Measurements from ENCODE around the gene IBTK.
"Not testable (repeated sequence)": the region's sequence is repeated elsewhere in the genome, so short reads cannot be mapped to it uniquely, and the experiment has no call there.

Gene IBTK

DNA sequence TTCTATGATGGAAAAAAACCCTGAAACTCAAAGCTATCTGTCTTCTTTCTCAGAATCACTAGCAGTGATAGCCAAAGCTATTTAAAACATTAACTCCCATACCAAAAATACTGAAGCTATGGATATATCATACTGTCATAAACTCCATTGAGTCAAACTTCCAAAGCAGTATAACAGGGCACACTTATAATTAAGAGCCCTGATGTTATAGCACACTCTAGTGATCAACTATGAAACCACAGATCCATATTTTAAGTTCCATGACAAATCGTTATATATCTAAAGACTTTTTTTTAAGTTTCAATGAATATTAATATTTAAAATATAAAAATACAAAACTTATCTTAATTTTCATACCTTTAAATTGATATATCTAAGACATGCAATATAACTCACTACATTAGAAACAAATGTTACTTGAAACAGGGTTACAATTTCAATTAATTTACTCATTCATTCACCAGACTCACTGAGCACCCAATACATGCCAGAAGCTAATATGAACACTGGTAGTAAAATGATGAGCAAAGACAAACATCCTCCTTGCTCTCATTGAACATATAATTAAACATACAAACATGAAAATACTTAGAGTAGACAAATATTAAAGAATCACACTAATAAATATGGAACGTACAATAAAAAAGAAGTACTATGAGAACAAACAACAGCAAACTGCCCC, 69.3 kb downstream of the IBTK start:
- no peak for DNase-seq (ENCODE audit: low read depth, low spot score)

DNA sequence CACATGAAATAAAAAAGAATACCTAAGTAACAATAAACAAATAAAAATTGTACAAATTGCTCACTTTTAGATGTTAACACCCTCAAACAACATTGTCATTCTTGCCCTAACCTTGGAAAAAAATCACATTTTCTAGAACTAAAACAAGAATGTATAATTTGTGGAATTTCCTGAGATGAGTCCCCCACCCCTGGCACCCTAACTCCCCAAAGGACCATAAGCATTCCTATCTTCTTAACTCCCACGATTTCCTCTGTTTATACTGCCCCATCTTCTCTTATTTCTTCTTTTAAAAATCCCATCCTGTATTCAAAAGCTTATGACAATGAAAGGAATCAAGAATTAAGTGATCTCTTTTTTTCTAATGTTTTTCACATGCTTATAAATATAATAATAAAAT, 70.9 kb downstream of the IBTK start:
- no peak for DNase-seq (ENCODE audit: low read depth, low spot score)

DNA sequence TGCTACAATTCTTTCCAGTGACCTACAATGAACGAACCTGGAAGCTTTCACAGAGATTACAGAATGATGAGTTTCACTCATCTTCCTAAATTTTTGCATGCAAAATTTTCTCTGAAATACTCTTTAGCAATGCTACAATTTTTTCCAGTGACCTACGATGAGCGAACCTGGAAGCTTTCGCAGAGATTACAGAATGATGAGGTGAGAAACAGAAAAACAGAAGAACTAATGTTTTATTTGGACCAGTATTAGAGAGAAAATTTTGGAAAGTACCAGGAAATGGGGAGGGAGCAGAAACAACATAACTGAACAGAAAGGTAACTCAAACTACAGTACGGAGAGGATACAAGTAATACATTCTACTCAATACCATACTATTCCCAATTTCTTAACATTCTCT, 75.0 kb downstream of the IBTK start:
- no peak for DNase-seq (ENCODE audit: low read depth, low spot score)

DNA sequence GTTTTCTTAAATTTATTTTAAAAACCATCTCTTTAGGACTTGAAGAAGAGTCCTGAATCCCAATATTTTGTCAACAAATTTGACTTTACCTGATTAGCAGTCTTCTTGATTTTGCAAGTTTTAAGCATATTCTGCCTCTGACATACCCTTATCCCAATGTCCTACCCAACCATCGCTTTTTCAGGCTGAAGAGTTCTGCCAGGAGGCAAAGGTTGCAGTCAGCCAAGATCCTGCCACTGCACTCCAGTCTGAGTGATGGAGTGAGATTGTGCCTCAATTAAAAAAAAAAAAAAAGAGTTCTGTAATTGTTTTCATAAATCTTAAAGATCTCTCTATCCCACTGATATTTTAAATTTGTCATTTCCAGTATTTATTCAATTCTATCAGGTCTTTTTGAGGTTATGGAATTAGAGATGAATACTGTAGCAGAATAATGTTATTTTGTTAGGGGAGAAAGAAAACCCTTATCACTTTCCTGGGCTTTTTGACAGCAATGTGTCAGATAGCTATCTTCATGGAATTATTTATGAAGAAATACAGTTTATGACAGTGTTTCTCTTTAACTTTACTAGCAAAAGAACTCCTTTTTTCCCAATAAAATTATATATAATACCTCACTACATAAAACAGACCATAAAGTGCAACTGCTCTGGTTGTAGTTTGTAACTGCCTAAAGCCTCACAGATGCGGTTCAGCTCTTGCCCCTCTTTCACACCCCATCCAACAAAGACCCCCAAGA, 78.2 kb downstream of the IBTK start:
- DNase-seq (ENCODE audit: low read depth, low spot score) = no peak

DNA sequence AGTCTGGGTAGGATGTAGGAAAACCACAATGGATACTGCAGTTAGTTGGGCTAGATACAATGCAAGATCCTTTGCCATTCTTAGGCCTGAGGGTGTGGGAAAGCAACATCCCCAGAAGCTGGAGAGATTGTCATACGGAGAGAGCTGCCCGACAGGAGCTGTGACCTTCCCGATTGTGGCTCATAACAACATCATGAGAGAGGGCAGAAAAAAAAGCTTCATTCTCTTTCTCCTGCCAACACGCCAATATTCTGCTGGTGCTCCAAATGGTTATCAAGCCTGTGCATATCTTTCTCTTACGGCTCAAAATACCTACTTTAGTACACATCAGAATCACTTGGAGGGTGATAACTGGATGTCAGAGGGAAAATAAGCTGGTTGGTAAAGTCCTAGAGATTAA, 81.1 kb downstream of the IBTK start:
- no peak for DNase-seq (ENCODE audit: low read depth, low spot score)

DNA sequence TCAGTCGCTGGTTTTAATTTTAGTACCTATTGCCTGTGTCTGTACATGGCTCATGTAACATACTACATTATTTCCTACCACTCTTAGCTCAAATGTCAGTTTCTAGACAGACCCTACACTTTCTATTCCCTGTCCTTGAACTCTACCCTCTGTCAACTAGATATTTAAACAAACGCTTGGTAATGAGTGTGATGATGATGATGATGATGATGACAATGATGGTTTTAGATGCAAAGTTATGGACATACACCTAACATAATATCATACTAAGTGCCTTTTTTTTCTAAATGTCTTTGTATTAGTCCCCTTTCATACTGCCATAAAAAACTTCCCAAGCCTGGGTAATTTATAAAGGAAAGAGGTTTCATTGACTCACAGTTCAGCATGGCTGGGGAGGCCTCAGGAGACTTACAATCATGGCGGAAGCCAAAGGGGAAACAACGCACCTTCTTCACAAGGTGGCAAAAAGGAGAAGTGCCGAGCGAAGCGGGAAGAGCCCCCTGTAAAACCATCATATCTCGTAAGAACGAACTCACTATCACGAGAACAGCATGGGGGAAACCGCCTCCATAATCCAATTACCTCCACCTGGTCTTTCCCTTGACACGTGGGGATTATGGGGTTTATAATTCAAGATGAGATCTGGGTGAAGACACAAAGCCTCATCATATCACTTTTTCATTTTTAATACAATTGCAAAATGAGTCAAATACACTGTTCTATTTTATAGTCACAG, 87.1 kb downstream of the IBTK start:
- DNase-seq (ENCODE audit: low read depth, low spot score) = no peak

DNA sequence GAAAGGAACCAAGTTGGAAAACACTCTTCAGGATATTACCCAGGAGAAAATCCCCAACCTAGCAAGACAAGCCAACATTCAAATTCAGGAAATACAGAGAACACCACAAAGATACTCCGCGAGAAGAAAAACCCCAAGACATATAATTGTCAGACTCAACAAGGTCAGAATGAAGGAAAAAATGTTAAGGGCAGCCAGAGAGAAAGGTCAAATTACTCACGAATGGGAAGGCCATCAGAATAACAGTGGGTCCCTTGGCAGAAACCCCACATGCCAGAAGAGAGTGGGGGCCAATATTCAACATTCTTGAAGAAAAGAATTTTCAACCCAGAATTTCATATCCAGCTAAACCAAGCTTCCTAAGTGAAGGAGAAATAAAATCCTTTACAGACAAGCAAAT, 94.8 kb downstream of the IBTK start:
- not testable (repeated sequence) for DNase-seq (ENCODE audit: low read depth, low spot score)

DNA sequence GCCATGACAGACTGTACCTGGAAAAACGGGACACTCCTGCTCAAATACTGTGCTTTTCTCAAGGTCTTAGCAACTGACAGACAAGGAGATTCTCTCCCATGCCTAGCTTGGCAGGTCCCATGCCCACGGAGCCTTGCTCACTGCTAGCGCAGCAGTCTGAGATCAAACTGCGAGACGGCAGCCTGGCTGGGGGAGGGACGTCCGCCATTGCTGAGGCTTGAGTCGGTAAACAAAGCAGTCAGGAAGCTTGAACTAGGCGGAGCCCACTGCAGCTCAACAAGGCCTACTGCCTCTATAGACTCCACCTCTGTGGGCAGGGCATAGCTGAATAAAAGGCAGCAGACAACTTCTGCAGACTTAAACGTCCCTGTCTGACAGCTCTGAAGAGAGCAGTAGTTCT, 96.4 kb downstream of the IBTK start:
- DNase-seq (ENCODE audit: low read depth, low spot score) = not testable (repeated sequence)

DNA sequence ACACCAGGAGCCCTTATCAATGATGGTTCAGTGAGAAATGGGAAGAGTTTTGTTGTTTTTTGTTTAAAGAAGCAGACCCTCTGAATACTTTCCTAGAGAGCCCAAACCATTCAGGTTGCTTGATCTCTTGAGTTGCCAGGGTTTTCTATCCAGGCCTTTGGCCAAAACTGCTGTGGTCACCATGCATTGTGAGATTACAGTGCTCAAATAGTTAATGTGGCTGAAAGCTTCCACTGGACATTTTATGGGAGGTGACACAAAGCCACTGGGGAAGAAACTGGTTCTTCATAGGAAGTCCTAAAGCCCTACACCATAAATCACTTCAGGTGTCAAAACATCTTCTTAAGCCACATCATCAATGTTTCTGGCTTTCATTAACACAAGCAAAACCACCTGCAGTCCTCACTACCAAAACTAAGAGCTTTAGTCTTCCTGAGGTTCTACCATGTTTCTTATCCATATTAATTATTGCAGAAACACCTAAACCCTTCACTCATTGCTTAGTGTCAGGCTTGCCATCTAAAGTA, 101.6 kb downstream of the IBTK start:
- no peak for DNase-seq (ENCODE audit: low read depth, low spot score)

DNA sequence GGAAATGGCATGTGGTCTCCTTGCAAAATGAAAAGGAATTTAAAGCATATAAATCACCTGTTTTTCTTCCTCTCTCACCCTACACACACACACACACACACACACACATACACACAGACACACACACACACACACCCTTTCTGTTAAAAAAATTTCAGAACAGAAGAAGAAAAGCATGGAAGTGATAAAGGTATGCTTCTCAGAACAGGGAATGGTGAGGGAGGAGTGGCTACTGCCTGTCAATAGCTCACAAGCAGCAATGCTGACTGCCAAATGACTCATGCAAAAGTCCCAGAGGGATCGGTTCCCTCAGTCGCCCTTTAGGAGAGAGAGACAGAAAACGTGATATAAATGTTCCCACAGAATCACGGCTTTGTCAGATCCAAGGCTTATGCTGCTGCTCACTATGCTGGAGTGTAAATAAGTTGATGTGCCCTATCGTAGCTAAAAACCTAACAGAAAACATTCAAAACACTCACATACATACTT, 102.6 kb downstream of the IBTK start:
- DNase-seq (ENCODE audit: low read depth, low spot score) = peak; percentile 73

DNA sequence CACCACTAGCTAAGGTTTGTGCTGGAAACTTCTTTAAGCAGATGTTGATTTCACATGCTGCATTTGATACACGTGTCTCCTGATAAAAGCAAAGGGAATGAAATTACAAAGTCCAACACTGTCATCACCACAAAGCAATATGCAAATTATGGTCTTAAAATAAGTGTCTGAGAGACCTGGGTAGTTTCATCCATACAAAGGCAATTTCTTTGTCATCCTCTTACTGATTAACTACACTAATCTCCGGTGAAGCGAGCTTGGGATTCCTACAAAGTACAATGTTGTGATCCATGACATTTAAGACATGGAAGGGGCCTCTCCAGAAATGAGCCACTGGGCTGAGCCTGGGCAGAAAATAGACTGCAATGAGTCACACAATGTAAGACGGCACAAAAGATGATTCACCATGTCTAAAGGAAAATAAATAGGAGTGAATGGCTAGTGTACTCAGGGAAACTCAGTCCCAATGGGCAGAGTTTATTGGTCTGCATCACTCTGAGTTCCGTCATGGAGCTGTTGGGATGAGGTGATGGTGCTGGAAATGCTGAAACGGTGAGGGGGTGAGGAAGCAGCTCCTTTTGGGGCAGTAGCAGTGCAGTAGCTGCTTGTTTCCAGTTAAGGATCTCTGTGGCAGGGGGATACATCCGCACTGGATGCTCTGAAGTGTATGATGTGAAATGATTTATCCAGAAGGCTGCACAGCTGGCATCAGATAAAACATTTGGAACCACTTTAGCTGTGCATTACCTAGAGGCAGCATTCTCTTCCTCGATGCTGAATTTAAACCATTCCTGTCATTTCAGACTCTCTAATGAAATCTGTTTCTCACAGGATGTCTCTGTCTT, 103.3 kb downstream of the IBTK start:
- peak; percentile 73 for DNase-seq (ENCODE audit: low read depth, low spot score)

DNA sequence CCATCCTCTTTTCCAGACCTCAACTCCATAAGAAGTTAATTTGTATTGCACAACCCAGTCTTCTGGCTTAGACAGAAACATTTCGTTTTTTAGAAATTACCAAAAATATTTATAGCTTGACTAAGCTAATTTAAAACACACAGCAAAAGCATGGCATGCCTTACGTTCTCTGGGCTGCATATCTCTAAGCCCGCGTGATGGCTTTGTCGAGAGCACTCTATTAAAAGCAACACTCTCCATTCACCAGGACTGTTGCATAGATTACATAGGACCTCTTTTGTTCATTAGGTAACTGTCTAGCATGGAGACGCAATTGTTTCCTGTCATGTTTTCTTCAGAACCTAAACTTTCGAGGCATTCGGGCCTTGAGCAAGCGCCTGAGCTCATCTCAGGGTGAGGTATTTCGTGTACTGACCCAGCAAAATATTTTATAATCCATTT, 104.5 kb downstream of the IBTK start:
- no peak for DNase-seq (ENCODE audit: low read depth, low spot score)

DNA sequence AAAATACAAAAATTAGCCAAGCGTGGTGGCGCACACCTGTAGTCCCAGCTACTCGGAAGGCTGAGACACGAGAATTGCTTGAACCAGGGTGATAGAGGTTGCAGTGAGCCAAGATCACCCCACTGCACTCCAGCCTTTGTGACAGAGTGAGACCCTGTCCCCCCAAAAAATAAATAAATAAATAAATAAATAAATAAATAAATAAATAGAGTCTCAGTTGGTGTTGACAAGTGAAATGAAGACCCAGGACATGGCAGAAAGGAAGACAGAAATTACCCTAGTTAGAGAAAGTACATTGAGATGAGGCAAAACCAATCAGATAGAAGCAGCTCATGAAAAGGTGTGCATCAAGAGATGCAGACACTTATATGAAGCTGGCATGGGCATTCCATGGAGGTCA, 105.0 kb downstream of the IBTK start:
- DNase-seq (ENCODE audit: low read depth, low spot score) = no peak

DNA sequence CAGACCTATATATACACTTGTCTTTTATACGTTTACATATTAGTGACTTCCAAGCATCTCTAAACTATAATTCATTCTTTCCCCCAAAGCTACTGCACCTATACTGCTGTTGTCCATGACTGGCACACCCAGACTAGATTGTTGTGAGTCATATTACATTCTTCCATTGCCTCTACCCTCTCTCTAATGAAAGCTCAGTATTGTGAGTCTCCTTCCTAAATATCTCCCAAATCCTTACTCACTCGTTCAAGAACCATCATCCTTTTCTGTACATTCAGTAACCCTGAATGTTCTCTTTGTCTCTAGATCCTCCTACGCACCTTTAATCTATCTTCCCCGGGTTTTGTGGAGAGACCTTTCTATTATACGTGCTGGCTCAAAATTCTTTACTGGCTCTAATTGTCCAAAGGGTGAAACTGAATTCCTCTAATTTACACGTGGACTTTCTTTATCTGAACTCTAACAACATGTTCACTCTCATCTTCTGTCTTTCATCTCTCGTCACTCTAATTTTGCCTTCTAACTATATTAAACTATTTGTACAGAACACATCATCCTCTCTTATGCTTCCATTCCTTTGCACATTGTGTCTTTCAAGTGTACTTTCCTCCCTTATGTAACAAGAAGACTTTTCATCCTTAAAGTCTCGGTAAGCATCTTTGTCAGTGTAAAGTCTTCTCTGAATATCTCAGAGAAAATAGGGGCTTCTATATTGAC, 109.3 kb downstream of the IBTK start:
- no peak for DNase-seq (ENCODE audit: low read depth, low spot score)

DNA sequence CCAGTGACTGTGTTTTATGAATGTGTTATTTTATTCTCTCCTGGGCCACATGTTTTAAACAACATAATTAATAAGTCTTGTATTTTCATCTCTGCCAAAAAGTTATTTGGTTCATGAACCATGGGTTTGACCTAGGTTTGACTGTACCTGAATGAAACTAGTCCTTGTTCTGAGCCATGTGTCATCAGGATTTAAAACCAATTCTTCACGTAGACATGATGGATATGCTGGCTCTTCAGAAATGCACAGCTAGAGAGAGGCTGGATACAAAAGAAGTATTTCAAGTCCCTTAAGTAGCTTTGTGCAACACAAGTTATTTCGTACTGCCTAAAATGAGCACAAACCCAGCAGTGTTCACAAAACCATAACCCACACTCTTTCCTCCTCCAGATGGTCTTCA, 116.1 kb downstream of the IBTK start:
- DNase-seq (ENCODE audit: low read depth, low spot score) = no peak

DNA sequence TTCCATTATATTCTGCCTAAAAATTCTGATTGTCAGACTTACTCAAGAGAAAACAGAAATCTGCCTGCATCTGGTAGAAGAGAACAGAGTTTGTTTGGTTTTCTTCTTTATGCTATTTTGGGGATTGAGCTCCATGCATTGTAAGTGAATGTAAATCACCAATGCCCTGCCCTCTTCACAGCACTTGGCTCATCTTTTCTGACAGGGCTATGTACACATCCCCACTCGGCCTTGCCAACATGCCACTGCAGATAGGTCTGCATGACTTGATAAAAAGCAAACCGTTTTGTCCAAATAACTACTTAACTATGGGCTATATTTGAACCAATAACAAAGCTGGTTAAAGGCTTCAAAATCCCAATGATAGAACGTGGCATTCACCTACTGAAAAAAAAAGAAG, 117.7 kb downstream of the IBTK start:
- no peak for DNase-seq (ENCODE audit: low read depth, low spot score)

DNA sequence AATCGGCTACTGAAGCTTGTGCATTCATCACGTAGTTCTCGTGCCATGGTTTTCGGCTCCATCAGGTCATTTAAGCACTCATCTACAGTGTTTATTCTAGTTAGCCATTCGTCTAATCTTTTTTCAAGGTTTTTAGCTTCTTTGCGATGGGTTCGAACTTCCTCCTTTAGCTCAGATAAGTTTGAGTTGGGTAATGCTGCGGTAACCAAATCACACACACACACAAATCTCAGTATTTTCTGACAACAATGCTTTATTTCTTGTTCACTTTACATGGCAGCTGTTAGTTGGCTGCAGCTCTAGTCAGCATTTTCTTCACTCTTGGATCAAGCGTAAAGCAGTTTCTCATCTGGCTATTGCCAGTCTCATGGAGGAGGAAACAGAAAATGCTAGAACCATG, 118.6 kb downstream of the IBTK start:
- not testable (repeated sequence) for DNase-seq (ENCODE audit: low read depth, low spot score)

DNA sequence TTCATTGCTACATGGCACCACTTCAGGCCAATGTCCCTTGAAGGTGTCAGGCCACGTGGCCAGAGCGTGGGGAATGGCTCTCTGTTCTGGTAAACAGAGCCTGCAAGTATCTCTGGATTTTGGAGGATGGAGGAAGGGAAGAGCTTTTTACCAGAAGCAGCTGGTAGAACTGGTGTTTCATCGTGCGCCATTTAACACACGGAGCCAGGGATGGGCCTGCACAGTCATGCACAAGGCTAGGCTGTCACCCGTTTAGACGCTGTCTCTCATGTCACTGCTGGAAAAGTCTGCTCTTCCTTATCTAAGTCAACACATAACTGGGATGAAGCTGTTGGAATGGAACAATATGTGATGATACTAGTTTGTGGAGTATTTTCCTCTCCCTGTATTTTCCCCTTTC, 123.9 kb downstream of the IBTK start:
- no peak for DNase-seq (ENCODE audit: low read depth, low spot score)
